Liver (tissue), 9 donors: ENCODE measurements around the gene TERB2. TPM values are rescaled to one million over a fixed set of nuclear protein-coding genes. Genes with fewer than 3 reads are reported as not detected.

ENCODE experiments used
- DNase-seq: peaks from one replicate; pipeline ENCODE4 v3.0.0-alpha.2; 2017; ENCODE audit warnings: low spot score
- H3K27ac ChIP-seq, 2 donors: one replicate each; pipeline ENCODE4 v1.7.0; 2013; ENCODE audit warnings: inconsistent platforms in 2 of 2, low read length in 2 of 2, control low read depth in 1 of 2, low read depth in 1 of 2, mild to moderate bottlenecking in 1 of 2
- H3K27me3 ChIP-seq, 4 donors: one replicate each; pipeline versions ENCODE4 v1.6.1 to v1.7.0; 2013; ENCODE audit warnings: low read length in 3 of 4, inconsistent platforms in 1 of 4, mild to moderate bottlenecking in 1 of 4, moderate library complexity in 1 of 4; ENCODE audit not compliant: control insufficient read depth in 4 of 4, insufficient read depth in 4 of 4
- H3K36me3 ChIP-seq, 4 donors: one replicate each; pipeline versions ENCODE4 v1.6.1 to v1.7.0; 2013; ENCODE audit warnings: low read length in 3 of 4, mild to moderate bottlenecking in 3 of 4, low read depth in 1 of 4, moderate library complexity in 1 of 4; ENCODE audit not compliant: control insufficient read depth in 4 of 4, insufficient read depth in 3 of 4
- H3K4me1 ChIP-seq, 4 donors: one replicate each; pipeline versions ENCODE4 v1.6.1 to v1.7.0; 2013; ENCODE audit warnings: low read length in 3 of 4, mild to moderate bottlenecking in 3 of 4, moderate library complexity in 1 of 4; ENCODE audit not compliant: control insufficient read depth in 4 of 4, insufficient read depth in 4 of 4
- H3K4me3 ChIP-seq, 3 donors: one replicate each; pipeline versions ENCODE4 v1.6.1 to v1.7.0; 2013; ENCODE audit warnings: low read length in 3 of 3, control low read depth in 1 of 3, low read depth in 1 of 3, mild to moderate bottlenecking in 1 of 3
- H3K9ac ChIP-seq, 2 donors: one replicate each; pipeline ENCODE4 v1.7.0; 2013; ENCODE audit warnings: low read length in 2 of 2, mild to moderate bottlenecking in 2 of 2, moderate library complexity in 2 of 2, control low read depth in 1 of 2, low read depth in 1 of 2
- H3K9me3 ChIP-seq, 4 donors: one replicate each; pipeline versions ENCODE4 v1.6.1 to v1.7.0; 2013; ENCODE audit warnings: low read length in 3 of 4; ENCODE audit not compliant: control insufficient read depth in 4 of 4
- EGR1 ChIP-seq, 2 donors: IDR thresholded peaks; 2 replicates each; pipeline ENCODE4 v1.6.1; 2016 to 2018; ENCODE audit warnings: antibody characterized with exemption in 2 of 2, low read depth in 2 of 2
- FOXA1 ChIP-seq: IDR thresholded peaks from 2 replicates; pipeline ENCODE4 v1.6.1; 2016; ENCODE audit warnings: antibody characterized with exemption
- FOXA2 ChIP-seq: IDR thresholded peaks from 2 replicates; pipeline ENCODE4 v1.6.1; 2016; ENCODE audit warnings: antibody characterized with exemption
- GABPA ChIP-seq, 2 donors: IDR thresholded peaks in 1 of 2; conservative IDR thresholded peaks in 1 of 2; 2 replicates each; pipeline ENCODE4 v1.6.1; 2016; ENCODE audit warnings: antibody characterized with exemption in 2 of 2, mild to moderate bottlenecking in 1 of 2, moderate library complexity in 1 of 2
- HNF4A ChIP-seq, 2 donors: conservative IDR thresholded peaks; 2 replicates each; pipeline ENCODE4 v1.6.1; 2016; ENCODE audit warnings: antibody characterized with exemption in 2 of 2, mild to moderate bottlenecking in 2 of 2
- HNF4G ChIP-seq: IDR thresholded peaks from 2 replicates; pipeline ENCODE4 v1.6.1; 2016; ENCODE audit warnings: antibody characterized with exemption
- JUND ChIP-seq, 2 donors: IDR thresholded peaks; 2 replicates each; pipeline ENCODE4 v1.6.1; 2016; ENCODE audit warnings: antibody characterized with exemption in 2 of 2
- NR2F2 ChIP-seq: IDR thresholded peaks from 2 replicates; pipeline ENCODE4 v1.6.1; 2016; ENCODE audit warnings: antibody characterized with exemption
- RAD21 ChIP-seq, 2 donors: IDR thresholded peaks; 2 replicates each; pipeline ENCODE4 v1.6.1; 2016; ENCODE audit warnings: antibody characterized with exemption in 2 of 2, mild to moderate bottlenecking in 2 of 2
- RXRA ChIP-seq, 2 donors: IDR thresholded peaks; 2 replicates each; pipeline ENCODE4 v1.6.1; 2017 to 2018; ENCODE audit warnings: antibody characterized with exemption in 2 of 2, mild to moderate bottlenecking in 1 of 2
- SP1 ChIP-seq: IDR thresholded peaks from 2 replicates; pipeline ENCODE4 v1.6.1; 2018; ENCODE audit warnings: antibody characterized with exemption, mild to moderate bottlenecking
- TAF1 ChIP-seq: conservative IDR thresholded peaks from 2 replicates; pipeline ENCODE4 v1.6.1; 2016; ENCODE audit warnings: antibody characterized with exemption, mild to moderate bottlenecking
- YY1 ChIP-seq: IDR thresholded peaks from 2 replicates; pipeline ENCODE4 v1.6.1; 2016; ENCODE audit warnings: antibody characterized with exemption, mild to moderate bottlenecking
- ZBTB33 ChIP-seq: IDR thresholded peaks from 2 replicates; pipeline ENCODE4 v1.6.1; 2016; ENCODE audit warnings: antibody characterized with exemption
- WGBS: extraction: QIAGEN DNeasy Blood & Tissue Kit; methylation state at CpG from one replicate; pipeline ENCODE4 v1.1.7; 2013; 5-methylcytosine and 5-hydroxymethylcytosine counted together
- polyA plus RNA-seq, 2 donors: library from polyadenylated mRNA; stranded (reverse) in 1 of 2; unstranded in 1 of 2; fragments of 200-250 nt in 1 of 2; fragments of >200 nt in 1 of 2; fragmentation: Nextera tagmentation in 1 of 2; extraction: Ambion mirVana in 1 of 2; gene quantifications; one replicate each; pipeline versions ENCODE4 v1.2.1 to v1.2.3, GENCODE V29; 2013 to 2015
- total RNA-seq, 2 donors: library from RNA; depleted of rRNA; stranded (reverse); fragments of >200 nt; gene quantifications; one replicate each; pipeline ENCODE4 v1.2.3, GENCODE V29; 2014
- TF ChIP-seq, protein P1 (sequence below): IDR thresholded peaks from 2 replicates; pipeline ENCODE4 v1.6.1; 2016; ENCODE audit warnings: antibody characterized with exemption
- TF ChIP-seq, protein P2 (sequence below): IDR thresholded peaks from 2 replicates; pipeline ENCODE4 v1.6.1; 2016; ENCODE audit warnings: antibody characterized with exemption, mild to moderate bottlenecking
- TF ChIP-seq, protein P3 (sequence below): IDR thresholded peaks from 2 replicates; pipeline ENCODE4 v1.6.1; 2016; ENCODE audit warnings: antibody characterized with exemption
- TF ChIP-seq, protein P4 (sequence below): fragments of 150-350 bp; IDR thresholded peaks from 2 replicates; pipeline ENCODE4 v1.5.1; 2017; ENCODE audit warnings: improper control_type of control experiment, low read depth, low read length; ENCODE audit not compliant: missing input control
- donor health status: healthy.
- donor health status: healthy.
- donor health status: healthy.
- donor health status: healthy.
- donor health status: healthy.

TERB2 gene
- total and polyA plus RNA-seq, 4 donors: 0.08 TPM; not detected in 3

- no peak for TF ChIP-seq TAF1
- TF ChIP-seq, protein P1, sequence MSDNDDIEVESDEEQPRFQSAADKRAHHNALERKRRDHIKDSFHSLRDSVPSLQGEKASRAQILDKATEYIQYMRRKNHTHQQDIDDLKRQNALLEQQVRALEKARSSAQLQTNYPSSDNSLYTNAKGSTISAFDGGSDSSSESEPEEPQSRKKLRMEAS: no peak
These were observed 64.9 kb downstream of the TERB2 start (continued) for GRCh38 chr15:45021348-45021747.

DNA sequence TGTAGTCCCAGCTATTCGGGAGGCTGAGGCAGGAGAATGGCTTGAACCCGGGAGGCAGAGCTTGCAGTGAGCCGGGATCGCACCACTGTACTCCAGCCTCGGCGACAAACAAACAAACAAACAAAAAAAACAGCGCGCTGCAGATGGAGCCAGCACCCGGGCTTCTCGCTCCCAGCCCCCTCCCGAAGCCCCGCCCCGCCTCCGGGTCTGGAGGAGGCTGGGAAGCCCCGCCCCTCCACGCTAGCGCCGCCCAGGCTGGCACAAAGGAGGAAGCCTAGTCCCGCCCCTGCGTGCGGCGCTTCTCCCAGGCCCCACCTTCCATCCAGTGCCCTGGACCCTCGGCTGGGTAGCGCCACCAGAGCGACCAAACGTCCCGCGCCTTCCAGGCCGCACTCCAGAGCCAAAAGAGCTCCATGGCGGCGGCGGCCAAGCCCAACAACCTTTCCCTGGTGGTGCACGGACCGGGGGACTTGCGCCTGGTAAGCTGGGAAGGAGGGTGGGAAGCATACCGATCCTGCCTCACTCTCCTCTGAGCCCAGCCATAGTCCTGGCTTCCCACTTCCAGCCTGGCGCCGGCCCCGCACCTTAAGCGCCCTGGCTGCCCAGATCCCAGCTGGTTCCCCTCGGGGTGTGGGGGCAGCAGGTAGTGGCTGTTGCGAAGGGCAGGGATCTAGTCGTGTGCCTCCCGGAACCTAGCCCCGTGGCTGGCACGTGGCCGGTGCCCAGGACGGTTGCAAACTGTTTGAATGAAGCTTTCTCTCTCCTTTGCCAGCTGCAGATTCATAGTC, 66.6 kb downstream of the TERB2 start, which contains the start of gene SORD:
SORD (plus strand) TSS at position 325 of the 788 bp plus-strand sequence; CDS start at position 414, 89 bp downstream.
- no peaks in the 10 kb centered on the region for H3K36me3 ChIP-seq
- H3K4me1 ChIP-seq: peaks cover 8 to 46% (median 26%) of the 10 kb centered on the region in 4 donors
- no peaks in the 10 kb centered on the region for H3K27me3 ChIP-seq
- peak within 1 kb of the TSS; percentile 89 to 98 for H3K27ac ChIP-seq
- peak within 1 kb of the TSS; percentile 73 to 89 for H3K9ac ChIP-seq
- peak; percentile 95 for DNase-seq
- H3K4me3 ChIP-seq: peak within 1 kb of the TSS; percentile 54 to 90 (median 71)
- H3K9me3 ChIP-seq: no peaks in the 10 kb centered on the region
- WGBS: 2% methylated on average over 48 of the region's 48 CpGs
- TF ChIP-seq JUND (IDR thresholded peaks at IDR 0.05) (no peak), HNF4A (conservative IDR thresholded peaks at IDR 0.05) (peak in 1 of 2 donors; percentile 3), RAD21 (IDR thresholded peaks at IDR 0.05) (peak in 1 of 2 donors; percentile 4), HNF4G (no peak), FOXA1 (no peak), GABPA (IDR thresholded peaks at IDR 0.05 in 1 of 2, conservative IDR thresholded peaks at IDR 0.05 in 1 of 2) (no peak), SP1 (peak; percentile 23), NR2F2 (no peak), FOXA2 (no peak), EGR1 (IDR thresholded peaks at IDR 0.05; ENCODE audit: low read depth in 2 of 2) (no peak), TAF1 (peak; percentile 81), YY1 (peak; percentile 48), RXRA (IDR thresholded peaks at IDR 0.05) (peak; percentile 53 to 62), ZBTB33 (no peak)
- TF ChIP-seq, protein P2, sequence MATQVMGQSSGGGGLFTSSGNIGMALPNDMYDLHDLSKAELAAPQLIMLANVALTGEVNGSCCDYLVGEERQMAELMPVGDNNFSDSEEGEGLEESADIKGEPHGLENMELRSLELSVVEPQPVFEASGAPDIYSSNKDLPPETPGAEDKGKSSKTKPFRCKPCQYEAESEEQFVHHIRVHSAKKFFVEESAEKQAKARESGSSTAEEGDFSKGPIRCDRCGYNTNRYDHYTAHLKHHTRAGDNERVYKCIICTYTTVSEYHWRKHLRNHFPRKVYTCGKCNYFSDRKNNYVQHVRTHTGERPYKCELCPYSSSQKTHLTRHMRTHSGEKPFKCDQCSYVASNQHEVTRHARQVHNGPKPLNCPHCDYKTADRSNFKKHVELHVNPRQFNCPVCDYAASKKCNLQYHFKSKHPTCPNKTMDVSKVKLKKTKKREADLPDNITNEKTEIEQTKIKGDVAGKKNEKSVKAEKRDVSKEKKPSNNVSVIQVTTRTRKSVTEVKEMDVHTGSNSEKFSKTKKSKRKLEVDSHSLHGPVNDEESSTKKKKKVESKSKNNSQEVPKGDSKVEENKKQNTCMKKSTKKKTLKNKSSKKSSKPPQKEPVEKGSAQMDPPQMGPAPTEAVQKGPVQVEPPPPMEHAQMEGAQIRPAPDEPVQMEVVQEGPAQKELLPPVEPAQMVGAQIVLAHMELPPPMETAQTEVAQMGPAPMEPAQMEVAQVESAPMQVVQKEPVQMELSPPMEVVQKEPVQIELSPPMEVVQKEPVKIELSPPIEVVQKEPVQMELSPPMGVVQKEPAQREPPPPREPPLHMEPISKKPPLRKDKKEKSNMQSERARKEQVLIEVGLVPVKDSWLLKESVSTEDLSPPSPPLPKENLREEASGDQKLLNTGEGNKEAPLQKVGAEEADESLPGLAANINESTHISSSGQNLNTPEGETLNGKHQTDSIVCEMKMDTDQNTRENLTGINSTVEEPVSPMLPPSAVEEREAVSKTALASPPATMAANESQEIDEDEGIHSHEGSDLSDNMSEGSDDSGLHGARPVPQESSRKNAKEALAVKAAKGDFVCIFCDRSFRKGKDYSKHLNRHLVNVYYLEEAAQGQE: peak; percentile 89
- TF ChIP-seq, protein P3, sequence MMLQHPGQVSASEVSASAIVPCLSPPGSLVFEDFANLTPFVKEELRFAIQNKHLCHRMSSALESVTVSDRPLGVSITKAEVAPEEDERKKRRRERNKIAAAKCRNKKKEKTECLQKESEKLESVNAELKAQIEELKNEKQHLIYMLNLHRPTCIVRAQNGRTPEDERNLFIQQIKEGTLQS: no peak
- TF ChIP-seq, protein P4, sequence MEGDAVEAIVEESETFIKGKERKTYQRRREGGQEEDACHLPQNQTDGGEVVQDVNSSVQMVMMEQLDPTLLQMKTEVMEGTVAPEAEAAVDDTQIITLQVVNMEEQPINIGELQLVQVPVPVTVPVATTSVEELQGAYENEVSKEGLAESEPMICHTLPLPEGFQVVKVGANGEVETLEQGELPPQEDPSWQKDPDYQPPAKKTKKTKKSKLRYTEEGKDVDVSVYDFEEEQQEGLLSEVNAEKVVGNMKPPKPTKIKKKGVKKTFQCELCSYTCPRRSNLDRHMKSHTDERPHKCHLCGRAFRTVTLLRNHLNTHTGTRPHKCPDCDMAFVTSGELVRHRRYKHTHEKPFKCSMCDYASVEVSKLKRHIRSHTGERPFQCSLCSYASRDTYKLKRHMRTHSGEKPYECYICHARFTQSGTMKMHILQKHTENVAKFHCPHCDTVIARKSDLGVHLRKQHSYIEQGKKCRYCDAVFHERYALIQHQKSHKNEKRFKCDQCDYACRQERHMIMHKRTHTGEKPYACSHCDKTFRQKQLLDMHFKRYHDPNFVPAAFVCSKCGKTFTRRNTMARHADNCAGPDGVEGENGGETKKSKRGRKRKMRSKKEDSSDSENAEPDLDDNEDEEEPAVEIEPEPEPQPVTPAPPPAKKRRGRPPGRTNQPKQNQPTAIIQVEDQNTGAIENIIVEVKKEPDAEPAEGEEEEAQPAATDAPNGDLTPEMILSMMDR: no peak
- TF ChIP-seq, protein P1: peak; percentile 60
